HG03039 (cell line): ENCODE results near the gene MARCHF9.

Source experiments
- ATAC-seq: cut with Tn5 transposase; IDR thresholded peaks from one replicate; pipeline ENCODE4 v1.9.1; 2021; ENCODE audit warnings: mild to moderate bottlenecking, moderate library complexity; ENCODE audit not compliant: unreplicated experiment

The MARCHF9 gene

DNA sequence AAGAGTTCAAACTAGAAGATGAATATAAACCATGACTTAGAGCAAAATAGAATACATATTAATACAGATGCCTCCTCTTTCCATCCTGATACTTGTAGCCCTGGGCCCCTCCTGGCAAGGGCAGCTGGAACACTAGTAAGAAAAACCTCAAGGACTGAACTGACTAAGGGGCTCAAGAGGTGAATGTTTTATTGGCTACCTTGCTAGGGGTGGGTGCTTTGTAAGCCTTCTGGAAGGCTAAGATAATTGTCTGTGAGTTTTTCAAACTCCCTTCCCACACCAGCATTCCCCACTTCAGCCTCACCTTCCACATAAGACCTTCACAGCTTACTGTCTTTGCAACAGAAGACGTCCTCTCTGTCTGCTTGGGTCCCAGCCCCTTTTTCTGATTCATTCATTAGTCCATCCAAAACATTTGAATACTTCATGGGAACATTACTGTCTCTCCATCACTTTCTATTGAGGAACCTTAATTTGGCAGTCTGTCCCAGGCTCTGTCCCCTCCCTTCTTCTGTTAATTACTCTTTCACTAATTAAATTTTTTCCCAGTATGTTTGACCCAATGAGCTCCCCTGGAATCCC, 1.1 kb upstream of the MARCHF9 start:
- no peak for ATAC-seq

DNA sequence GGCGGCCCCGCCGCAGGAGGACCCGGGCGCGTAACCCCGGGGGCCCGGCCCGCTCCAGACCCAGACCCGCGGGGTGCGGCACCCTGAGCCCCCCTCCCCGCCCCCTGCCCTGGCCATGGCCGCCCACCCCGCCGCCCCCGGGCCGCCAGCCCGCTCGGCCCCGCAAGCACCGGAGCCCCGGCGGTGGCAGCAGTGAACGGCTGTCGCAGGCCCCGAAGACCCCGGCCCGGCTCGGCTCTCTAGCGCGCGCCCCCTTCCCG, 221 bp downstream of the MARCHF9 start:
- ATAC-seq: no peak

DNA sequence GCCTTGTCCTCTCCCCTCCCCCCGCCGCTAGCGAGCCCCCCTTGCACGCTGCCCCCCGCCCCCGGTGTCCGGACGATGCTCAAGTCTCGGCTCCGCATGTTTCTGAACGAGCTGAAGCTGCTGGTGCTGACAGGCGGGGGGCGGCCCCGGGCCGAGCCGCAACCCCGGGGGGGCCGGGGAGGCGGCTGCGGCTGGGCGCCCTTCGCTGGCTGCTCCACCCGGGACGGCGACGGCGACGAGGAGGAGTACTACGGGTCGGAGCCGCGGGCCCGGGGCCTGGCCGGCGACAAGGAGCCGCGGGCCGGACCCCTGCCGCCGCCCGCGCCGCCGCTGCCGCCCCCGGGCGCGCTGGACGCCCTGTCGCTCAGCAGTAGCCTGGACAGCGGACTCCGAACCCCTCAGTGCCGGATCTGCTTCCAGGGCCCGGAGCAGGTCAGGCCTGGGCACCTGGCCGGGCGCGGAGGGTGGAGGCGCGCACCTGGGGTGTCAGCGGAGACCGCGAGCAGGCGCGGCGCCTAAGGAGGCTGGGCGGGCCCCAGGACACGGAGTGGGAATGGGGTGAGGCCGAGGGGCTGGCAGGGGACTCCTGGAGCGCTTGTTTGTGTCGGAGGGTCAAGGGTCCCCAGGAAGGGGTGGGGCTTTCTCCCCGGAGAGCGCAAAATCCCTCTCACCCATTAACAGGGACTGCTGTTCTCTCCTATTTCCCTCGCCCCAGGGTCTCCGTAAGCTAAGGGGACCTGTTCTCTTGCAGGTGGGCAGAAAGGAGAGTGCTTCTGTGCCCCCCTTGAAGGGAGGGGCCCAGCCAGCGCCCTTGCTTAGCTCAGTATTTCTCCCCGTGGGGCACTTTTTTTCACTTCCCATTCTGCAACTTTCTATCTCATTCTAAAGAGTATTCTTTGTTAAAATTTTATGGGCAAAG, 810 bp downstream of the MARCHF9 start:
- no peak for ATAC-seq

DNA sequence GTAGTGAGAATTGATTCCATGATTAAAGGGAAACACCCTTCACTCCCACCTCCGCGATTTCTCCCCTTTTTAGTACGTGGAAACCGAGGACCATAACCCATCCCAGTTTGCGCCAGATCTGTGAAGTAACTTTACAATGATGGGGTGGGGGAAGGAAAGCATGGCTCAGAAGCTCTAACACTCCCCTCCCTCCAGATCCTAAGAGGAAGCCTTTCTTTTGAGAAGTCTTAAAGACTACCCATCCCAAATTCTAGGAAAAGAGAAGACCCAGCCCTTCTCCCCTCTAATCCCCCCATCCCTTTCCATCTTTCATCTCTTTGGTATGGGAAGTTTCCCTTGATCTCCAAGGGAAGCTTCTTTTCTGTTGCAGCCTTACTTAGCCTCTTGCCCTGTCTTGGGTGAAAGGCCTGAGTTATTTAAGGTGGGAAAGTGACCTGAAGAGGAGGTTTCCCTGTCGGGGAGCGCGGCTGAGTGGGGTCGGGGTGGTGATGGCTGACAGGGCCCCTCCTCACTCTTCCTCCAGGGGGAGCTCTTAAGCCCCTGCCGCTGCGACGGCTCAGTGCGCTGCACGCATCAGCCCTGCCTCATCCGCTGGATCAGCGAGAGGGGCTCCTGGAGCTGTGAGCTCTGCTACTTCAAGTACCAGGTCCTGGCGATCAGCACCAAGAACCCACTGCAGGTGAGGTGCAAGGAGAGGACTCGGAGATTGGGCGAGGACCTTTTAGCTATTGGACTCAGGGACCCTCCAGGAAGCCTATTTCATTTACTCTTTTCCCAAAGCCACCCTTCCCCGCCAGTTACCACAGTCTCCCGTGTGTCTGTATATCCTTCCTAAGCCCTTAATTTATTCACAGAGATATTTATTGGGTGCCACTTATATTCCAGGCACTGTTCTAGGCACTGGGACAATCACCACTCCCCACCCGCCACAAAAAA, 1.8 kb downstream of the MARCHF9 start:
- ATAC-seq: no peak

DNA sequence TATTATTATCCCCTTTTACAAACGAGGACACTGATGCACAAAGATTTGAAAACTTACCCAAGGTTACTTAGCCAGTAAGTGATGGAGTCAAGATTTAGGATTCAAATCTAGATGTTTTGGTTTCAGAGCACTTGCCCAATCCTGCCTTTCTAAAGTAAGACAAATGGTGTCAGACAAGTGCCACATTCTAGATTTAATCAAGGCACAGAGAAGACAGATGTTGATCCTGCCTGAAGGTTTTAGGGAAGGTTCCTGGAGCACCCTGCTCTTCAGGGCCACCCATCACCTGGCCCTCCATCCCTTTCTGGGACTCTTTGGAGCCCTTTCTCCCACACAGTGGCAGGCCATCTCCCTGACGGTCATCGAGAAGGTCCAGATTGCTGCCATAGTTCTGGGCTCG, 2.9 kb downstream of the MARCHF9 start:
- ATAC-seq: no peak

DNA sequence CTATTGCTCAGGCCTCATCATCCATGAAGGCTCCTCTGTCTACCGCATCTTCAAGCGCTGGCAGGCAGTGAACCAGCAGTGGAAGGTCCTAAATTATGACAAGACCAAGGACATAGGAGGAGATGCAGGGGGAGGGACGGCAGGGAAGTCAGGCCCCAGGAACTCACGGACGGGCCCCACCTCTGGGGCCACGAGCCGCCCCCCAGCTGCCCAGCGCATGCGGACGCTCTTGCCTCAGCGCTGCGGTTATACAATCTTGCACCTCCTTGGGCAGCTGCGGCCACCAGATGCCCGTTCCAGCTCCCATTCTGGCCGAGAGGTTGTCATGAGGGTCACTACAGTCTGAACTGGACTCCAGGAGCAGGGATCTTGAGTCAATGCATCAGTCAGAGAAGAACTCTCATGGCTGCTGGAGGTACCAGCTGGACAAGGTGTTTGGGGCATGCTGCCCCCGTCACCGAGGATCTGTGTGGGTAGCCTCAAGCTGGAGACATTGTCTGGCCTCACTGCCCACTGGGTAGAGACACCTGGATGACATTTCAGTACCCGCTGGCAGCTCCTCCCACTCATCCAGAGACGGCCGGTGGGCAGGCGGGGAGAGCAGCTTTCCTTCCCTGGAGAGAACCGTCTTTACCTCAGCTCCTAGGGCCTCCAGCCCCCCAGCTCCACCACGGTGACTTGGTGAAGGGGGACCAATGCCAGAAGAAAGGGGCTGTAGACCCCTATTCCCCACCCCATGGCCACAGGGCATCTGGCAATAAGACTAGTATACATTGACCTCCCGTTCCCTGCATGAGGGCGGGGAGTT, 3.9 kb downstream of the MARCHF9 start:
- no peak for ATAC-seq

DNA sequence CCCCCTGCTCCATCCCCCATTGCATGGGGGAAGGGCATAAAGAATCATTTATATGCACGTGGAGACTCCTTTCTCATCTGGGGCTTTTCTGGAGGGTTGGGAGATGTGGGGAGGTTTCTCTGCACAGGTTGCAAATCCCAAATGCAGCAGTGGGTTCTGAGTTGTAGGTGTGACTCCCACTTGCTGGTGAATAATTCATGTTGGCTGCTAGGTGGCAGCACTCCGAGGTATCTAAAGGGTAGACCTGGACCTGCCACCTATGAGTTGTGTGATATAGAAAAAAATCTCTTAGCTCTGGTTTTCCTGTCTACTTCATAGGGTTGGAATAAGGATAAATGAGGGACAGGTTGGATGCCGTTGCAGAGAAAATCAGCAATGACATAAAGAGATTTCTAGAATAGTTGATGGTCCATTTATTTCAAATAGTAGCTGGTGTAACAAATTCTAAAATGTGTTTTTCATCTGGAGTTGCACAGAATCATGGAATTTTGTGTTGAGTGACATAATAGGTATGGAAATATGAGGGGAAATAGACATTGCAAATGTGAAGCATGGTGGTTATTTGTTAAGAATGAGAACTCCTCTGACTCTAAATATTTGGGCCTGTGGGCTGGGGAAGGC, 4.6 kb downstream of the MARCHF9 start:
- no peak for ATAC-seq

DNA sequence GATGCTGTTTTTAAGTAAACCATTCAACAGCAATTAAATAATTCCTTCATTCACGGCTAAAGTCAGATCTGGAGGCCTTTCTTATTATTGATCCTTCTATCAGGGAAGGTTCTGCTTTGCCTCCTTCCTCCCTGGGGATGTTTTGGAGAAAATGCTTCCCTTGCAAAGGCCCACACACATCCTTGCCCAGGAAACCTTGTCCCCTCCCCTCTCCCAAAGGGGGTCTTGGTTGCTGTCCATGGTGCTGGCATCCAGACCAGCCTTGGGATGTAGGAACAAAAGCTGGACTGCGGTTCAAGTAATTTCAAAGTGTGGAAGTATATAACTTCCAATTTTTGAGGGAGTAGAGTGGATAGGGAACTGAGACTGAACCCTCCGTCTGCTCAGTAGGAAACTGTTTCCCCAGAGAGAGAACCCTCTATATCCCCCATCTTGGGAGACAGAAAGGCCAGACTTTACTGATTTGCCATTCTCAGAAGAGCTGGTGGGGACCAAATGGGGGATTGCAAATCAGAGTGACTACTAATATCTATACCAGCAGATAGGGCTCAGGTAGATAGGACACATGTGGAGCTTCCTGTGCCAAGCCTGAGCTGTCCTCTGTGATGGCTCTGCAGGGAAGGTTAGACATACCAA, 5.6 kb downstream of the MARCHF9 start:
- ATAC-seq: no peak

DNA sequence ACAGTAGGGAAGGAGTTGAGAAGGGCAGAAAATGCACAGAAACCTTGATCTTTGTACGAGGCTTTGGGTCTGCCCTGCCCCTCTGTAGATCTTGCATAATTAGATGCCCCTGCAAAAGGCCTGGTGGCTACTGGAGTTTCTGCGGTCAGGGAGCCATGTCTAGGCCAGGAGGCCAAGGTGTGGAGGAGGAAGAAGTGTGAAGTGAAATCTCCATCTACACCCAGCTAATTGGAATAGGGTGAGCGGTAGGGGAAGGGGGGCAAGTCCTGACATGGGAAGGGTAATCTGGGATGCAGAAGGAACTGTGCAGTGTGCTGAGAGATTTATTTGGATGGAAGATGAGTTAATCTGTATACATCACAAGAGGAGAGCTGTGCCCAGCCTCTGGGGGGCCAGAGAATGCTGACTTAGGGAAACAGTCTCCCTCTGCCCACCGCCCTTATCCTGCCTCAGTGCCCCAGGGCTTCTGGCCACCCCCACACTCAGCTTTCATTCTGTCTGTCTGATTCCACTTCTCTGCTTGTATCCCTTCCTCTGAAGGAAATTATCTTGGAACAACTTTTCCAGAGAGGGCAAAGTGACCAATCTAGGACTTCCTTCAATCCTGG, 6.6 kb downstream of the MARCHF9 start:
- ATAC-seq: no peak

DNA sequence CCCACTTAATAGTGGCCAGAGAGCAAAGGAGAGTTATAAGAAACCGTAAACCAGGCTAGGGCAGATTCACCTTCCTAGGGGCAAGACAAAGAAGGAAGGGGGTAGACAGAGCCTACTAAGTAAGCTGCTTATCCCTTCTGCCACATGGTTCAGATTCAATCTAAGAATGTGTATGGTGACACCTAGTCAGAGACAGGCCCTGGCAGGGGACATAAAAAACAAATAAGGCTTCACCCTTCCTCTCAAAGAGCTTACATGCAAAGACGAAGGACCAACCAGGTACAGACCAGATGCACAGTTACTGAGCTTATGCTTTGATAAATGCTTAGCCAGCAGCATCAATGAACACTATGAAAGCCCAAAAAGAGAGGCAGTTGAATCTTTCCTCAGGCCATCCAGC, 7.6 kb downstream of the MARCHF9 start:
- no peak for ATAC-seq

DNA sequence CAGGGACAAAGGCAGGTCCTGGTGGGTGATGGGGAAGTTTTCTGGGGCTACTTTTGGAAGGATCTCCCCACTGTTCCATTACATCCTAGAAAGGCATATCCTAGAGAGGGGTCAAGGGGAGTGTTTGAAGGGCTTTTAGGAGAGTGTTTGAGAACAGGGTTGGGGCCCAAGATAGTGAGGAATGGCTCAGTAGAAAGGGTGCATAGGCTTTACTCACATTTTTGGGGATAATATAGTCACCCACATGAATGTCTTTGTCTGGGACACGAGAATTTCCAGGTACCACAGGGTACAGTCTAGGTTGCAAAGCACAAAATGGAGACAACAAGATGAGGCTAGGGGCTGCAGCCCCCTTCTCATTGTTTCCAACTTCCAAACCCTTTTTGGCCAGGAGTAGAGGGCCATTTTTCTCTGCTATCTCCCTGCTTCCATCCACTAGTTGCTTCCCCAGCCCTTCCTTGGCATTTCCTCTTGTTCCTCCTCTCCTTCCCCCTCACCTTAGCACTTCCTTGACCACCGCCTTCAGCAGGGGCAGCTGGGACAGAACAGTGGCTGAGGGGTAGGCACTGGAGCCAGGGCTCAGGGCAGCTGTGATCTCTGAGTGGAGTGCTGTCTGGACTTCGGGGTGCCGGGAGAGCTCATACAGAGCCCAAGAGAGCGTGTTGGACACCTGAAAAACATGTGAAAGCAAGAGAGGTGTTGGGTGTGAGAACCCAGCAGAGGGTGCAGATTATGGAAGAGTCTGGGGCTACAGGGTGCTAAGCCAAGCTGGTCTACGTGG, 9.2 kb downstream of the MARCHF9 start:
- ATAC-seq: no peak

DNA sequence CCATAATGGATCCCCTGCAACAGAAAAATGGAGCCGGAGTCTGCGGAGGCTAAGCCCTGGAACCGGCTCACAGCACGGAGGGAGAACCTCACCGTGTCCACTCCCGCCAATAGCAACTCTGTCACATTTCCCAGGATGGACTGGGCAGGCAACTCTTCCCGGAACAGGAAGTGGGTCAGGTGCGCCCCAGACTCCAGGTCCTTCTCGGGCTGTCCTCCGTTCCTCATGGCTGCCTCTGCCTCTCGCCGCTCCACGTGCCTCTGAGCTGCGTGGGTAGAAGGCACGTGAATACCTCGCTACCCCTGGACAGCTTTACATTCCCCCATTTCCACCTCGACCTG, 9.7 kb downstream of the MARCHF9 start:
- ATAC-seq: no peak

DNA sequence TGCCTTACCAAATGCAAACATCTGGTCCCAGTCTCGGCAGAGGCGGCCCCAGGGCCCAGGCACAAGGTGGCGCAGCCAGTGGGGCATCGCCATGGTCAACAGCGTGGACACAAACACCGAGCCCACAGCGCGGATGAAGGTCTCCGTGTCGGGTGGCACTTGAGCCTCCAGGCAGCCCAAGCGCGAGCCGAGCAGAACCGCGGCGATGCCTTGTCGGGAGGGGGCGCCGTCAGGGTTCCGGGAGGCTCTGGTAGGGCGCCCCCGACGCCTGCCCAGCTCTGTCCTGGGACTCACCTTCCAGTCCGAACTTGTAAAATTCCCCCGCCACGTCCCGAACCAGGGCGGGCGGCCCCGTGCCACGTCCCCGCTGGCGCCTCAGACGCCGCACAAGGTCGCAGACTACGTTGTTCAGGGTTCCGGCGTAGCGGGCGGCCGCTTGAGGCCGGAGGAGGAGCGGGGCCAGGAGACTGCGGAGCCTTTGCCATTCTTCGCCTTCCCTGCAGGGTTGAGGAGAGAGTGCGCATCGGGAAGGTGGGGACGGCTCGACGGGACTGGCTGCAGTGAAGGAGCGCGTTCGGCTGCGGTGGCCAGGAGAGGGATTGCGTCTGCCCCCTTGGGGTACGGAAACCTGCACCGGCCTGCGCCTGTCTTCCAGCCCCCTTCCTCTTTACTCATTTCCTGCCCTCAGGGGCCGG, 10.2 kb downstream of the MARCHF9 start:
- no peak for ATAC-seq

DNA sequence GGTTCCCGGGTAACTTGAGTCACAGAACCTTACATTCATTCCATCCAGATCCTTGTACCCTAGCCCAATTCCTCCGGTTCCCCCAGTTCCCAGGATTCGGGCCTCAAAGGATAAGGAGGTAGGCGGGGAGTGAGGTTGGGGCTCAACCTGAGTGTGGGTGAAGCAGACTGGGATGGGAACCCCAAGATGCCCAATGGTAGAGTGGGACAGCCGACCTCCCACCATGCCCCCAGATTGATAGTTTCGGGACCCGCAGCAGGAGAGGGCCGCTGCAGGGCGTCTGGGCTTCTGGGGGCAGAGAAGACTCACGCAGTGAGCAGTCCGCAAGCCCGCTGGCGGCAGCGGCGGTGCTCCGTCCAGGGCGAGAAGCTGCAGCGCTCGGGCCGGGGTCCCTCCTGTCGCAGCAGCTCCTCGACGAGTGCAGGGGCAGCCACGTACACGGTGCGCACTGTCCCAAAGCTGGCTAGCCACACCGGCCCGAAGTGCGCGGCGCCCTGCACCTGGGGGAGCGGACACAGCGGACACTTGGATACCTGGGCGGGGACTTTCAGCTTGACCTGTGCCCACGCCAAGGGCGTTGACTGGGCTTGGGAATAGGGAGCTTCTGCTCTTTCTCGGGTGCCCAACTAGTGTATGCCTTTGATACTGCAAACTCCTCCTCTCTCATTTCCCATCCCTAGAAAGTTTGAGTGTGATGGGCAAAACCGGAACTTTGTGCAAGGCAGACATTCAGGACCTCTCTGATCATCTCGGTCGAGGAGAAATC, 11.0 kb downstream of the MARCHF9 start:
- ATAC-seq: no peak

DNA sequence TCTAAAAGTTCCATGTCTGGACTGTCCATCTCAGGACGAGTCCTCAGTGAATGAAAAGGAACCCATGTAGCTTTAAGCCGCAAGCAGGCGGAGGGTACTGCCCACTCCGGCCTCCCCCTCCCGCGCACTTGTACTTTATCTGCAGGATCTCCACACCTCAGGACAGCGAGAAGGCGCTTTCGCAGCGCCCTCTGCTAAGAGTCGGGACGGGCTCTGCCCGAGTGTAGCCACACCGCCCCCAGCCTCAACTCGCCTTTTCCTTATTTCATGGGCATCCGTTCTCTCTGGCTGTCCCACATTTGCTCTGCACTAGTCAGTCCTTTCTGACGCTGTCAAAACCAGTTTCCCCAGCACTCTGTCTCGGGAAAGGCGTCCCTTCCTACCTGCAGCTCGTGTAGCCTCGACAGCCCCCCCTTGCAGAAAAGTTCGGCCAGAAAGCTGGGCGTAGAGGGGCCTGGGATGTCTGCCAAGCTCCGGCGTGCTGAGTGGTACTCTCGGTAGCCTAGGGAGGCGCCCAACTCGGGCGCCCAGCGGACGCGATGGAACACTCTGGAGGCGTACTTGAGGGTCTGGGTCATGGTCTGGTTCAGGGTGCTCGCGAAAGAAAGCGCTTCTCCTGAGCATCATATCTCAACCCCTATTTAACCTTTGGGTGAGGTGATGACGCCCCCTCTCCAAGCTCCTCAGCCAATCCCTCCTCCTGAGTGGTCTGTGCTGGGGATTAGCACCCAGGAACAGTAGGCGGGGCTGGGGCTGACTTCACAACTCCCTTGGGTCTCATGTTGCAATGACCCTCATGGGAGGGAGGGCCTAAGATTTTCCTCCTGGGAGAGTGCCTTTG, 11.8 kb downstream of the MARCHF9 start, which contains the start of gene CYP27B1:
Gene CYP27B1 (minus strand): TSS at position 615 of the 841 bp plus-strand sequence. CDS start 37 bp downstream, at position 578.
- no peak for ATAC-seq

DNA sequence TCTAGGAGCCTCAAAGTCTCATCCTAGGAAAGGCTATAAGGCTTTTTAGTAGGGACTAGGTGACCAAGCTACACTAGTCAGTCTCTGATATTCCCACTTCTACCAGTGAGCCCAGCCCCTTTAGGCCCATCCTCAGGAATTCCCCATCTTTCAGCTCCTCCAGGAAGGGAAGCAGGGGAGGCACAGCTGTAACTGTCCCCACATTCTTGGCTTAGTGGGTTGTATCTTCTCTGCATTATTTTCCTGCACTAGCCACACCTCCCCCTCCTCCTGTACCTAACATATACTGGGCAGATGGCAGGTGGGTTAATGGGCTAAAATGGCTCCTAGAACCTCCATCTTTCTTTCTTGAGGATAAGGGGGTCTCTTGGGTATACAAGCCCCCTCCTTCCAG, 12.4 kb downstream of the MARCHF9 start:
- ATAC-seq: no peak

DNA sequence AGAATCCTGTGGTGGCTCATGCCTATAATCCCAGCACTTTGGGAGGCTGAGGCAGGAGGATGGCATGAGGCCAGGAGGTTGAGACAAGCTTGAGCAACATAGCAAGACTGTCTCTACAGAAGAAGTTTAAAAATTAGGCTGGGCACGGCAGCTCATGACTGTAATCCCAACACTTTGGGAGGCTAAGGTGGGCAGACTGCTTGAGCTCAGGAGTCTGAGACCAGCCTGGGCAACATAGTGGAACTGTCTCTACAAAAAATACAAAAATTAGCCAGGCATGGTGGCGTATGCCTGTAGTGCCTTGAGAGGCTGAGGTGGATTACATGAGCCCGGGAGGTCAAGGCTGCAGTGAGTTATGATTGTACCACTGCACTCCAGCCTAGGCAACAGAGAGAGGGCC, 13.0 kb downstream of the MARCHF9 start:
- no peak for ATAC-seq
